ENCODE results near the gene ZBTB4.
"Not testable (repeated sequence)": the region's sequence is repeated elsewhere in the genome, so short reads cannot be mapped to it uniquely, and the experiment has no call there.

ZBTB4 gene

GRCh38 chr17:7490144-7490543 is 10.7 kb upstream of the ZBTB4 start:
- Histone ChIP-seq H3K4me1 (ENCODE audit: control insufficient read depth, low read depth, low read length) (no peaks in the 10 kb centered on the region), H3K27me3 (ENCODE audit: control insufficient read depth, insufficient read depth, low read length) (no peaks in the 10 kb centered on the region), H3K36me3 (ENCODE audit: control insufficient read depth, low read depth, low read length) (no peaks in the 10 kb centered on the region), H3K27ac (ENCODE audit: low read length) (no peak overlapping the region), H3K9me3 (ENCODE audit: control insufficient read depth, low read depth, low read length) (no peaks in the 10 kb centered on the region), H3K9ac (ENCODE audit: low read length) (no peak overlapping the region), H3K4me3 (ENCODE audit: low read length) (no peak overlapping the region)

GRCh38 chr17:7486181-7486580 is 6.8 kb upstream of the ZBTB4 start:
- Histone ChIP-seq H3K36me3 (ENCODE audit: control insufficient read depth, low read depth, low read length) (no peaks in the 10 kb centered on the region), H3K4me1 (ENCODE audit: control insufficient read depth, low read depth, low read length) (peaks cover 8% of the 10 kb centered on the region), H3K4me3 (ENCODE audit: low read length) (peak overlapping the region; percentile 25), H3K27me3 (ENCODE audit: control insufficient read depth, insufficient read depth, low read length) (no peaks in the 10 kb centered on the region), H3K9me3 (ENCODE audit: control insufficient read depth, low read depth, low read length) (no peaks in the 10 kb centered on the region), H3K27ac (ENCODE audit: low read length) (no peak overlapping the region), H3K9ac (ENCODE audit: low read length) (no peak overlapping the region)

- Histone ChIP-seq H3K27ac (ENCODE audit: low read length) (peak overlapping the region; percentile 14), H3K4me1 (ENCODE audit: control insufficient read depth, low read depth, low read length) (peaks cover 8% of the 10 kb centered on the region), H3K9ac (ENCODE audit: low read length) (peak overlapping the region; percentile 96), H3K36me3 (ENCODE audit: control insufficient read depth, low read depth, low read length) (no peaks in the 10 kb centered on the region), H3K27me3 (ENCODE audit: control insufficient read depth, insufficient read depth, low read length) (no peaks in the 10 kb centered on the region), H3K4me3 (ENCODE audit: low read length) (peak overlapping the region; percentile 81), H3K9me3 (ENCODE audit: control insufficient read depth, low read depth, low read length) (no peaks in the 10 kb centered on the region)
Measured at GRCh38 chr17:7484919-7485377, 5.5 kb upstream of the ZBTB4 start.

GRCh38 chr17:7484067-7484918 is 4.9 kb upstream of the ZBTB4 start, which contains the start of gene POLR2A:
POLR2A (plus strand) TSS chr17:7484366.
- Histone ChIP-seq H3K4me1 (ENCODE audit: control insufficient read depth, low read depth, low read length) (peaks cover 8% of the 10 kb centered on the region), H3K4me3 (ENCODE audit: low read length) (peak within 1 kb of the TSS; percentile 81), H3K9ac (ENCODE audit: low read length) (peak within 1 kb of the TSS; percentile 96), H3K27ac (ENCODE audit: low read length) (peak within 1 kb of the TSS; percentile 100), H3K27me3 (ENCODE audit: control insufficient read depth, insufficient read depth, low read length) (no peaks in the 10 kb centered on the region), H3K9me3 (ENCODE audit: control insufficient read depth, low read depth, low read length) (no peaks in the 10 kb centered on the region), H3K36me3 (ENCODE audit: control insufficient read depth, low read depth, low read length) (no peaks in the 10 kb centered on the region)

GRCh38 chr17:7483255-7484066 is 4.0 kb upstream of the ZBTB4 start:
- H3K4me1 ChIP-seq (ENCODE audit: control insufficient read depth, low read depth, low read length): peaks cover 11% of the 10 kb centered on the region
- H3K9me3 ChIP-seq (ENCODE audit: control insufficient read depth, low read depth, low read length): no peaks in the 10 kb centered on the region
- peak overlapping the region; percentile 100 for H3K27ac ChIP-seq (ENCODE audit: low read length)
- H3K27me3 ChIP-seq (ENCODE audit: control insufficient read depth, insufficient read depth, low read length): no peaks in the 10 kb centered on the region
- peak overlapping the region; percentile 96 for H3K9ac ChIP-seq (ENCODE audit: low read length)
- H3K4me3 ChIP-seq (ENCODE audit: low read length): peak overlapping the region; percentile 81
- no peaks in the 10 kb centered on the region for H3K36me3 ChIP-seq (ENCODE audit: control insufficient read depth, low read depth, low read length)

GRCh38 chr17:7482742-7483088 is 3.3 kb upstream of the ZBTB4 start:
- H3K27me3 ChIP-seq (ENCODE audit: control insufficient read depth, insufficient read depth, low read length); H3K27ac ChIP-seq (ENCODE audit: low read length); H3K9ac ChIP-seq (ENCODE audit: low read length); H3K9me3 ChIP-seq (ENCODE audit: control insufficient read depth, low read depth, low read length); H3K36me3 ChIP-seq (ENCODE audit: control insufficient read depth, low read depth, low read length): not testable (repeated sequence)
- peak overlapping the region; percentile 81 for H3K4me3 ChIP-seq (ENCODE audit: low read length)
- H3K4me1 ChIP-seq (ENCODE audit: control insufficient read depth, low read depth, low read length): peaks cover 13% of the 10 kb centered on the region

- H3K36me3 ChIP-seq (ENCODE audit: control insufficient read depth, low read depth, low read length); H3K27me3 ChIP-seq (ENCODE audit: control insufficient read depth, insufficient read depth, low read length); H3K4me3 ChIP-seq (ENCODE audit: low read length); H3K9me3 ChIP-seq (ENCODE audit: control insufficient read depth, low read depth, low read length); H3K27ac ChIP-seq (ENCODE audit: low read length); H3K9ac ChIP-seq (ENCODE audit: low read length): not testable (repeated sequence)
- H3K4me1 ChIP-seq (ENCODE audit: control insufficient read depth, low read depth, low read length): peaks cover 13% of the 10 kb centered on the region
Measured at GRCh38 chr17:7481842-7482741, 2.7 kb upstream of the ZBTB4 start.

- H3K4me3 ChIP-seq (ENCODE audit: low read length); H3K27me3 ChIP-seq (ENCODE audit: control insufficient read depth, insufficient read depth, low read length); H3K9ac ChIP-seq (ENCODE audit: low read length); H3K9me3 ChIP-seq (ENCODE audit: control insufficient read depth, low read depth, low read length); H3K27ac ChIP-seq (ENCODE audit: low read length); H3K36me3 ChIP-seq (ENCODE audit: control insufficient read depth, low read depth, low read length): not testable (repeated sequence)
- peaks cover 13% of the 10 kb centered on the region for H3K4me1 ChIP-seq (ENCODE audit: control insufficient read depth, low read depth, low read length)
Measured at GRCh38 chr17:7481275-7481674, 1.8 kb upstream of the ZBTB4 start, which contains the start of gene SLC35G6. SLC35G6 (plus strand) TSS chr17:7481446; CDS start chr17:7481517, 71 bp downstream.

GRCh38 chr17:7480089-7480384 is 606 bp upstream of the ZBTB4 start:
- Histone ChIP-seq H3K27ac (ENCODE audit: low read length) (no peak overlapping the region), H3K27me3 (ENCODE audit: control insufficient read depth, insufficient read depth, low read length) (no peaks in the 10 kb centered on the region), H3K9me3 (ENCODE audit: control insufficient read depth, low read depth, low read length) (no peaks in the 10 kb centered on the region), H3K9ac (ENCODE audit: low read length) (peak overlapping the region; percentile 56), H3K4me1 (ENCODE audit: control insufficient read depth, low read depth, low read length) (peaks cover 13% of the 10 kb centered on the region), H3K4me3 (ENCODE audit: low read length) (peak overlapping the region; percentile 62), H3K36me3 (ENCODE audit: control insufficient read depth, low read depth, low read length) (no peaks in the 10 kb centered on the region)

GRCh38 chr17:7478276-7479212 is 887 bp downstream of the ZBTB4 start:
- no peak overlapping the region for H3K27ac ChIP-seq (ENCODE audit: low read length)
- peak overlapping the region; percentile 38 for H3K4me3 ChIP-seq (ENCODE audit: low read length)
- no peaks in the 10 kb centered on the region for H3K27me3 ChIP-seq (ENCODE audit: control insufficient read depth, insufficient read depth, low read length)
- H3K36me3 ChIP-seq (ENCODE audit: control insufficient read depth, low read depth, low read length): no peaks in the 10 kb centered on the region
- peak overlapping the region; percentile 66 for H3K9ac ChIP-seq (ENCODE audit: low read length)
- H3K4me1 ChIP-seq (ENCODE audit: control insufficient read depth, low read depth, low read length): peaks cover 13% of the 10 kb centered on the region
- no peaks in the 10 kb centered on the region for H3K9me3 ChIP-seq (ENCODE audit: control insufficient read depth, low read depth, low read length)
